ENCODE data around the gene NEMP2. TPM values are rescaled to one million over a fixed set of nuclear protein-coding genes. Genes with fewer than 3 reads are reported as not detected.

NEMP2 gene
- total and polyA plus RNA-seq, 2 of the 4 experiments (the other 2 are of a cell fraction), result 1.1 to 1.3 TPM

DNA sequence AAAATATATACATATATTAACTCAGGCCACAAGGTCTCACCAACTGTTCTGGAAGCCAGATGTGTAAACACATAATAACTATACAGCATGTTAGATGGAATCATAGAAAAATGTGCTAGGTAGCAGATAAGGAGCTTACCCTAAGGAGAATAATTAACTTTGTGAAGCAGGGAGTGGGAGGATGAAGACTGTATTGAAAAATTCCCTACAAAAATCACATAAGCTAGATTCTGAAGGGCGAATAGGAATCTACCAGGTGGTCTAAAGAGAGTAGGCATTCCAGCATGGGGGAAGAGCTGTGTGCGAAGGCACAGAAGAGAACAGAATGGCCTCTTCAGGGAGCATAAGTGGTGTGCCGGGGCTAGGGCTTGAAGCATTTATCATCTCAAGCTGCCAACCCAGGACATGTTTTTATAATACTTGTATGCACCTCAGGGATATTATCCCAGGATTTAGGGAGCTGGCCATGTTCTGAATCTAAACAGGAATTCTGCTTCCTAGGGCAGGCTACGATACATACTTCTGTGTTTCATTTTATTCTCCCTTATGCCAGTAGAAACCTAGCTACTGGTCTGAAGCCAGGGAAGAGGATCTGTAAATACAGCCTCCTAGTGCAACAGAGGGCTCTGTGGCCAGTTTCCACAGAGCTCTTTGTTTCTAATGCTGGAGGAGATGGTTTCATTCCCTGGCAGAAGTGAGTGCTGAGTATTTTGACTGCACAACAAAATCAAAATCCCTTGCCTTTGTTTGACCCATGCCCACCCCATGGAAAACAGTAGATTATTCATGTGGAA is 56.7 kb downstream of the NEMP2 start:
- H2BK120ac ChIP-seq (ENCODE audit: low read depth, low read length), result no peak overlapping the region
- peaks cover 7% of the 10 kb centered on the region; the same call in 1 of the 2 replicates for H3K4me1 ChIP-seq (ENCODE audit: control insufficient read depth, insufficient read depth, low read length)
- no peak overlapping the region for H2AFZ ChIP-seq (replicated peaks; ENCODE audit: low read length, poor library complexity)
- dilution Hi-C loops (cut with HindIII; ENCODE audit: low sequenced_read_pairs, unreplicated experiment) (no loop called here), intact Hi-C loops (cut with micrococcal nuclease) (no loop called here), in situ Hi-C loops (cut with MboI; ENCODE audit: low sequenced_read_pairs) (no loop called here)
- no peak overlapping the region for H3K4ac ChIP-seq (ENCODE audit: low read depth, low read length)
- H2BK15ac ChIP-seq (ENCODE audit: low read depth, low read length), result no peak overlapping the region
- H3K4me3 ChIP-seq (ENCODE audit: insufficient read depth, low read depth, low read length), result no peak overlapping the region
- 0 out of 2 replicates have a peak, but pooled peaks cover 6% of the 10 kb centered on the region for H3K9me1 ChIP-seq (ENCODE audit: insufficient read depth, low read length)
- H2AK9ac ChIP-seq (replicated peaks; ENCODE audit: low read depth, low read length, poor library complexity), result no peak overlapping the region
- H2BK5ac ChIP-seq (ENCODE audit: low read depth, low read length, poor library complexity, severe bottlenecking), result no peak overlapping the region
- H3K14ac ChIP-seq (replicated peaks; ENCODE audit: low read depth, low read length), result 0 out of 2 replicates have a peak overlapping the region, but pooled peaks have one; percentile 36
- BruUV-seq (replicated peaks), result no TSS peak
- H3K4me2 ChIP-seq (ENCODE audit: low read depth, low read length), result peak overlapping the region; percentile 20; the same call in 1 of the 2 replicates
- H3K23ac ChIP-seq (ENCODE audit: low read depth, low read length), result no peak overlapping the region
- no peaks in the 10 kb centered on the region for H3K36me3 ChIP-seq (ENCODE audit: control insufficient read depth, insufficient read depth, low read length)
- peak; percentile 34 for DNase-seq
- H4K20me1 ChIP-seq (ENCODE audit: insufficient read depth, low read length), result no peaks in the 10 kb centered on the region
- peak overlapping the region; percentile 49; the same call in 1 of the 2 replicates for H3K27ac ChIP-seq (ENCODE audit: insufficient read depth, low read length)
- no peak for TF ChIP-seq CTCF (conservative IDR thresholded peaks at IDR 0.05; ENCODE audit: low read depth, low read length)
- no peak for TF ChIP-seq POLR2A (IDR thresholded peaks at IDR 0.05; ENCODE audit: low read depth, low read length)
- no peak for TF ChIP-seq RFX5 (IDR thresholded peaks at IDR 0.05; ENCODE audit: low read depth, low read length)
- no peak for TF ChIP-seq MAZ (IDR thresholded peaks at IDR 0.05; ENCODE audit: borderline replicate concordance, low read depth, low read length)
- TF ChIP-seq CHD1 (IDR thresholded peaks at IDR 0.05; ENCODE audit: low read depth, low read length), result no peak
- TF ChIP-seq, protein P1, sequence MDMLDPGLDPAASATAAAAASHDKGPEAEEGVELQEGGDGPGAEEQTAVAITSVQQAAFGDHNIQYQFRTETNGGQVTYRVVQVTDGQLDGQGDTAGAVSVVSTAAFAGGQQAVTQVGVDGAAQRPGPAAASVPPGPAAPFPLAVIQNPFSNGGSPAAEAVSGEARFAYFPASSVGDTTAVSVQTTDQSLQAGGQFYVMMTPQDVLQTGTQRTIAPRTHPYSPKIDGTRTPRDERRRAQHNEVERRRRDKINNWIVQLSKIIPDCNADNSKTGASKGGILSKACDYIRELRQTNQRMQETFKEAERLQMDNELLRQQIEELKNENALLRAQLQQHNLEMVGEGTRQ (IDR thresholded peaks at IDR 0.05; ENCODE audit: low read depth, low read length), result no peak
- no peak for TF ChIP-seq CEBPB (IDR thresholded peaks at IDR 0.05; ENCODE audit: low read depth, low read length)
- no peak for TF ChIP-seq MXI1 (IDR thresholded peaks at IDR 0.05; ENCODE audit: borderline replicate concordance, low read depth, low read length)
- TF ChIP-seq MAFK (IDR thresholded peaks at IDR 0.05; ENCODE audit: low read depth, low read length), result no peak
- no peak for TF ChIP-seq NFE2L2 (IDR thresholded peaks at IDR 0.05; ENCODE audit: low read depth, low read length)
- no peak for TF ChIP-seq BHLHE40 (IDR thresholded peaks at IDR 0.05; ENCODE audit: low read depth, low read length)
- TF ChIP-seq, protein P2, sequence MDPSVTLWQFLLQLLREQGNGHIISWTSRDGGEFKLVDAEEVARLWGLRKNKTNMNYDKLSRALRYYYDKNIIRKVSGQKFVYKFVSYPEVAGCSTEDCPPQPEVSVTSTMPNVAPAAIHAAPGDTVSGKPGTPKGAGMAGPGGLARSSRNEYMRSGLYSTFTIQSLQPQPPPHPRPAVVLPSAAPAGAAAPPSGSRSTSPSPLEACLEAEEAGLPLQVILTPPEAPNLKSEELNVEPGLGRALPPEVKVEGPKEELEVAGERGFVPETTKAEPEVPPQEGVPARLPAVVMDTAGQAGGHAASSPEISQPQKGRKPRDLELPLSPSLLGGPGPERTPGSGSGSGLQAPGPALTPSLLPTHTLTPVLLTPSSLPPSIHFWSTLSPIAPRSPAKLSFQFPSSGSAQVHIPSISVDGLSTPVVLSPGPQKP (IDR thresholded peaks at IDR 0.05; ENCODE audit: borderline replicate concordance, low read depth, low read length), result no peak
- H3K18ac ChIP-seq (ENCODE audit: low read depth, low read length), result peak overlapping the region; percentile 64
- H2BK20ac ChIP-seq (ENCODE audit: low read depth, low read length), result no peak overlapping the region
- peak overlapping the region; percentile 50; the same call in 1 of the 2 replicates for H4K5ac ChIP-seq (ENCODE audit: low read depth, low read length)
- no peaks in the 10 kb centered on the region for H3K27me3 ChIP-seq (ENCODE audit: control insufficient read depth, insufficient read depth, low read length)
- no peak overlapping the region for H3K56ac ChIP-seq (ENCODE audit: extremely low read depth, insufficient read depth, low read length)
- ChIA-PET CTCF (interaction anchor here (0.9 kb wide), 1 partner anchor 23 kb away, joined by 3 read pairs; no protein-coding TSS in a partner anchor), POLR2A (ENCODE audit: unreplicated experiment) (interaction anchor here (0.6 kb wide), 1 partner anchor 28 kb away, joined by 3 read pairs; no protein-coding TSS in a partner anchor)
- no peak overlapping the region for H2AK5ac ChIP-seq (ENCODE audit: low read depth, low read length)
- WGBS, 2 experiments (ENCODE audit: extremely low coverage in 2 of 2, insufficient read length in 1 of 2), result 100% methylated on average over 1 of the region's 4 CpGs; no CpG with 5 or more reads in 1 of the 2 experiments
- H3K9ac ChIP-seq (ENCODE audit: low read depth, low read length), result no peak overlapping the region; the same call in 1 of the 2 replicates
- H4K8ac ChIP-seq (ENCODE audit: low read depth in 2 of 2, low read length in 2 of 2), result no peak overlapping the region
- no peak overlapping the region for H4K91ac ChIP-seq (ENCODE audit: insufficient read depth, low read depth, low read length)
- no peaks in the 10 kb centered on the region for H3K9me3 ChIP-seq (ENCODE audit: control insufficient read depth, insufficient read depth, low read length)
- no peaks in the 10 kb centered on the region for H3K79me1 ChIP-seq (ENCODE audit: low read depth in 1 of 2, low read length in 2 of 2)
- ATAC-seq (ENCODE audit: low read depth), result peak; percentile 69
